Osteoblast (primary cell): ENCODE results near the gene RIMS1. TPM values are rescaled to one million over a fixed set of nuclear protein-coding genes. Genes with fewer than 3 reads are reported as not detected.

ENCODE experiments used
- DNase-seq: peaks from one replicate; pipeline ENCODE4 v3.0.0; 2011; ENCODE audit warnings: low spot score, mixed read lengths; ENCODE audit not compliant: insufficient read length; ENCODE audit errors: missing footprints
- H2AFZ ChIP-seq: 2 replicates; pipeline ENCODE4 v1.6.0; 2011; ENCODE audit warnings: mild to moderate bottlenecking, low read length
- H3K27ac ChIP-seq: 2 replicates; pipeline ENCODE4 v1.5.1; 2011; ENCODE audit warnings: mild to moderate bottlenecking, low read depth, low read length, moderate library complexity
- H3K27me3 ChIP-seq: 2 replicates; pipeline ENCODE4 v1.6.0; 2012; ENCODE audit warnings: mild to moderate bottlenecking, control low read depth, inconsistent platforms, low read length, moderate library complexity; ENCODE audit not compliant: insufficient read depth
- H3K36me3 ChIP-seq: 2 replicates; pipeline ENCODE4 v1.5.1; 2011; ENCODE audit warnings: mild to moderate bottlenecking, low read length, control low read depth, moderate library complexity; ENCODE audit not compliant: insufficient read depth
- H3K4me1 ChIP-seq: 2 replicates; pipeline ENCODE4 v1.5.1; 2011; ENCODE audit warnings: mild to moderate bottlenecking, low read length, control low read depth, moderate library complexity; ENCODE audit not compliant: insufficient read depth
- H3K4me2 ChIP-seq: 2 replicates; pipeline ENCODE4 v1.6.0; 2011; ENCODE audit warnings: mild to moderate bottlenecking, low read length; ENCODE audit not compliant: insufficient read depth
- H3K4me3 ChIP-seq: fragments of 200-600 bp; sonication (generic); 3 replicates; pipeline ENCODE4 v1.5.1; 2012; ENCODE audit warnings: mild to moderate bottlenecking, low read length, inconsistent platforms; ENCODE audit not compliant: insufficient read depth
- H3K79me2 ChIP-seq: 2 replicates; pipeline ENCODE4 v1.6.0; 2012; ENCODE audit warnings: mild to moderate bottlenecking, low read length, control low read depth, inconsistent platforms; ENCODE audit not compliant: insufficient read depth
- H3K9me3 ChIP-seq: 2 replicates; pipeline ENCODE4 v1.5.1; 2011; ENCODE audit warnings: low read depth, low read length, control low read depth
- H4K20me1 ChIP-seq: 2 replicates; pipeline ENCODE4 v1.6.0; 2012; ENCODE audit warnings: mild to moderate bottlenecking, low read length, control low read depth; ENCODE audit not compliant: insufficient read depth
- CTCF ChIP-seq: IDR thresholded peaks from 2 replicates; pipeline ENCODE4 v1.5.1; 2011; ENCODE audit warnings: mild to moderate bottlenecking, low read depth, low read length, moderate library complexity; ENCODE audit errors: extremely low read depth
- total RNA-seq: library from RNA; depleted of rRNA; stranded (reverse); fragments of >200 nt; gene quantifications from 2 replicates; pipeline ENCODE4 v1.2.3, GENCODE V29; 2012

RIMS1 gene
- total RNA-seq, 1 donor = 13.4 TPM

GRCh38 chr6:71889366-71889765, 3.0 kb downstream of the RIMS1 start:
- no peak overlapping the region for H3K4me3 ChIP-seq
- TF ChIP-seq CTCF = no peak
- no peak overlapping the region for H2AFZ ChIP-seq
- H3K4me2 ChIP-seq = no peak overlapping the region
- no peaks in the 10 kb centered on the region for H4K20me1 ChIP-seq
- peaks cover 12% of the 10 kb centered on the region for H3K27me3 ChIP-seq
- H3K79me2 ChIP-seq = no peaks in the 10 kb centered on the region
- DNase-seq = no peak
- H3K27ac ChIP-seq = no peak overlapping the region
- no peaks in the 10 kb centered on the region for H3K4me1 ChIP-seq
- H3K36me3 ChIP-seq = no peaks in the 10 kb centered on the region
- no peaks in the 10 kb centered on the region for H3K9me3 ChIP-seq

- no peak overlapping the region for H3K4me3 ChIP-seq
- H3K4me1 ChIP-seq = no peaks in the 10 kb centered on the region
- no peaks in the 10 kb centered on the region for H3K36me3 ChIP-seq
- no peak for DNase-seq
- peaks cover 7% of the 10 kb centered on the region for H3K27me3 ChIP-seq
- no peak overlapping the region for H3K4me2 ChIP-seq
- no peak for TF ChIP-seq CTCF
- no peaks in the 10 kb centered on the region for H3K79me2 ChIP-seq
- no peaks in the 10 kb centered on the region for H4K20me1 ChIP-seq
- no peak overlapping the region for H2AFZ ChIP-seq
- no peak overlapping the region for H3K27ac ChIP-seq
- H3K9me3 ChIP-seq = no peaks in the 10 kb centered on the region
Measured at GRCh38 chr6:71892641-71893040, 6.3 kb downstream of the RIMS1 start.

DNA sequence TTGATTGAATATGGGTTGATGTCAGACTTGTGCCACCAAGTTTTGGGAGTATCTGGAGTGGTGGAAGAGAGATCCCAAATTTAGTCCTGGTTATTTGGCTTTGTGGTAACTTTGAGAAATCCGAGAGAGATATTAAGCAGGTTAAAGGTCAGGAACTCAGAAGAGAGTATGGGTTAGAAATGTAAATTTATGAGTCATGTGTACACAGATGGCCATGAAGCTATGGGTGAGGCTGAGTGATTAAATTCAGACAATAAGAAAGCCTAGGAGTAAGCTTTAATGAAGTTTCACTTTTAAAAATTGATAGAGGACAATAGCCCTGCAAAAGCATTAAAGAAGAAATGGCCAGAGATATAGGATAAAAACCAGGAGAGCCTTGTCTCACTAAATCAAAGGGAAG, 14.3 kb downstream of the RIMS1 start:
- Histone ChIP-seq H2AFZ (no peak overlapping the region), H4K20me1 (no peaks in the 10 kb centered on the region), H3K27me3 (no peaks in the 10 kb centered on the region), H3K4me2 (no peak overlapping the region), H3K9me3 (no peaks in the 10 kb centered on the region), H3K4me1 (no peaks in the 10 kb centered on the region), H3K79me2 (no peaks in the 10 kb centered on the region), H3K4me3 (no peak overlapping the region), H3K27ac (no peak overlapping the region), H3K36me3 (no peaks in the 10 kb centered on the region)
- no peak for DNase-seq
- TF ChIP-seq CTCF = no peak

DNA sequence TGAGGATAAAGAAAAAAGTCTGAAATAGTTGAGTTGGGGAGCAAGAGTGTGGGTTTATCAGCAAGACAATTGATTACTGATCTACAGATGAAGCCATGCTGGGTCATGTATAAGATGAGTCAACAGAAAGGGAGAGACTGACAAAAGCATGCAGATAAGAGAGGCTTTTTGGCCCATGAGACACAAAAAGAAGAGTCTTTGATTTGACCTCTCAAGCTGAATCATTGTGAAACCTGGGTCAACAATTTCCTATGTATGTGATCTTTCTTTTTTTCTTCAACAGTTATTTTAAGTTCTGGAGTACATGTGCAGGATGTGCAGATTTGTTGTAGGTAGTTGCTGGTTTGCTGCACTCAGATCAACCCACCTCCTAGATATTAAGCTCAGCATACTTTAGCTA, 15.9 kb downstream of the RIMS1 start:
- no peaks in the 10 kb centered on the region for H4K20me1 ChIP-seq
- H3K4me2 ChIP-seq = no peak overlapping the region
- H3K27ac ChIP-seq = no peak overlapping the region
- H2AFZ ChIP-seq = no peak overlapping the region
- H3K27me3 ChIP-seq = no peaks in the 10 kb centered on the region
- H3K9me3 ChIP-seq = no peaks in the 10 kb centered on the region
- no peaks in the 10 kb centered on the region for H3K4me1 ChIP-seq
- H3K36me3 ChIP-seq = no peaks in the 10 kb centered on the region
- H3K4me3 ChIP-seq = no peak overlapping the region
- no peaks in the 10 kb centered on the region for H3K79me2 ChIP-seq
- DNase-seq = no peak
- TF ChIP-seq CTCF = no peak
